GM21360 (cell line): ENCODE results near the gene NXPH3.
"Not testable (repeated sequence)": the region's sequence is repeated elsewhere in the genome, so short reads cannot be mapped to it uniquely, and the experiment has no call there.

ENCODE experiments used
- ATAC-seq: cut with Tn5 transposase; IDR thresholded peaks from one replicate; pipeline ENCODE4 v1.9.1; 2021; ENCODE audit warnings: mild to moderate bottlenecking, moderate library complexity; ENCODE audit not compliant: unreplicated experiment

NXPH3 gene

GRCh38 chr17:49575679-49576087, at the start of gene NXPH3:
Gene NXPH3, plus strand, starts transcription at chr17:49575871. Its CDS starts 349 bp downstream, at chr17:49576220.
- ATAC-seq: peak; percentile 60

- no peak for ATAC-seq
Measured at GRCh38 chr17:49527927-49528651, 47.6 kb upstream of the NXPH3 start.

- ATAC-seq: no peak
Measured at GRCh38 chr17:49528966-49529365, 46.7 kb upstream of the NXPH3 start.

GRCh38 chr17:49530118-49530517, 45.6 kb upstream of the NXPH3 start:
- no peak for ATAC-seq

- no peak for ATAC-seq
Measured at GRCh38 chr17:49543860-49544259, 31.8 kb upstream of the NXPH3 start.

GRCh38 chr17:49545007-49545660, 30.5 kb upstream of the NXPH3 start:
- ATAC-seq: no peak

- ATAC-seq: no peak
Measured at GRCh38 chr17:49545806-49546545, 29.7 kb upstream of the NXPH3 start.

GRCh38 chr17:49546546-49547535, 28.8 kb upstream of the NXPH3 start:
- ATAC-seq: no peak

- no peak for ATAC-seq
Measured at GRCh38 chr17:49547566-49547965, 28.1 kb upstream of the NXPH3 start.

- ATAC-seq: no peak
Measured at GRCh38 chr17:49548051-49548505, 27.6 kb upstream of the NXPH3 start.

GRCh38 chr17:49548506-49549310, 27.0 kb upstream of the NXPH3 start:
- no peak for ATAC-seq

GRCh38 chr17:49549311-49549605, 26.4 kb upstream of the NXPH3 start:
- no peak for ATAC-seq

GRCh38 chr17:49549691-49550678, 25.7 kb upstream of the NXPH3 start:
- ATAC-seq: no peak

- ATAC-seq: not testable (repeated sequence)
Measured at GRCh38 chr17:49550764-49551163, 24.9 kb upstream of the NXPH3 start.

GRCh38 chr17:49551221-49552069, 24.2 kb upstream of the NXPH3 start:
- no peak for ATAC-seq

GRCh38 chr17:49552070-49552751, 23.5 kb upstream of the NXPH3 start:
- no peak for ATAC-seq

- no peak for ATAC-seq
Measured at GRCh38 chr17:49553676-49554335, 21.9 kb upstream of the NXPH3 start.
